B cell (primary cell): ENCODE measurements around the gene ADK. TPM values are rescaled to one million over a fixed set of nuclear protein-coding genes. Genes with fewer than 3 reads are reported as not detected.

Source experiments
- ATAC-seq: fragments of 200-7000 bp; cut with Tn5 transposase; one replicate; pipeline ENCODE4 v1.10.0; 2021; ENCODE audit warnings: low read depth, mild to moderate bottlenecking, moderate number of reproducible peaks, moderate library complexity
- CTCF ChIA-PET: fragments of 350-600 bp; sonication (Branson Sonifier 250); formaldehyde crosslinking; loops from one replicate; lab custom pipeline; 2021; ENCODE audit warnings: antibody characterized with exemption, inconsistent platforms; lab: Charles Lee
- POLR2A ChIA-PET: fragments of 350-600 bp; sonication (Branson Sonifier 250); formaldehyde crosslinking; loops from one replicate; lab custom pipeline; 2021; ENCODE audit warnings: antibody characterized with exemption; lab: Charles Lee
- DNase-seq: peaks from one replicate; pipeline ENCODE4 v3.0.0; 2013
- H2AFZ ChIP-seq: 2 replicates; pipeline ENCODE4 v1.6.1; 2012; ENCODE audit warnings: mild to moderate bottlenecking, low read depth, low read length; ENCODE audit not compliant: insufficient read depth, poor library complexity, severe bottlenecking
- H3K27ac ChIP-seq, 2 donors: 1 replicate in 1 of 2; 2 replicates in 1 of 2; pipeline ENCODE4 v1.5.1; 2012 to 2013; ENCODE audit warnings: low read length in 2 of 2, mild to moderate bottlenecking in 2 of 2, moderate library complexity in 1 of 2
- H3K27me3 ChIP-seq, 4 experiments: fragments of 200-600 bp in 1 of 4; sonication (generic) in 1 of 4; replicated peaks in 1 of 4; 1 replicate in 2 of 4; 2 replicates in 2 of 4; pipeline versions ENCODE4 v1.6.1 to v1.7.0; 2013 to 2016; ENCODE audit warnings: low read length in 3 of 4, mild to moderate bottlenecking in 2 of 4, mixed read lengths in 1 of 4, moderate library complexity in 1 of 4; ENCODE audit not compliant: insufficient read depth in 4 of 4, control insufficient read depth in 3 of 4; ENCODE audit errors: control extremely low read depth in 1 of 4
- H3K36me3 ChIP-seq, 2 experiments: replicated peaks in 1 of 2; 1 replicate in 1 of 2; 2 replicates in 1 of 2; pipeline versions ENCODE4 v1.6.1 to v1.7.1; 2013; ENCODE audit warnings: low read length in 1 of 2; ENCODE audit not compliant: insufficient read depth in 2 of 2, control insufficient read depth in 1 of 2; ENCODE audit errors: control extremely low read depth in 1 of 2, extremely low read depth in 1 of 2
- H3K4me1 ChIP-seq, 2 donors: fragments of 200-600 bp in 1 of 2; sonication (generic) in 1 of 2; 1 replicate in 1 of 2; 2 replicates in 1 of 2; pipeline versions ENCODE4 v1.5.1 to v1.6.1; 2013 to 2017; ENCODE audit warnings: low read length in 2 of 2; ENCODE audit not compliant: control insufficient read depth in 2 of 2, insufficient read depth in 2 of 2
- H3K4me2 ChIP-seq: replicated peaks from 2 replicates; pipeline ENCODE3; 2012; ENCODE audit warnings: mild to moderate bottlenecking, low read depth, low read length; ENCODE audit not compliant: poor library complexity, severe bottlenecking
- H3K4me3 ChIP-seq, 5 experiments: fragments of 200-600 bp in 1 of 5; sonication (generic) in 1 of 5; 1 replicate in 3 of 5; 2 replicates in 2 of 5; pipeline versions ENCODE4 v1.5.1 to v1.7.0; 2011 to 2016; ENCODE audit warnings: low read length in 4 of 5, mild to moderate bottlenecking in 4 of 5, low read depth in 2 of 5, control low read depth in 1 of 5, moderate library complexity in 1 of 5; ENCODE audit not compliant: insufficient read depth in 1 of 5; ENCODE audit errors: control extremely low read depth in 1 of 5, extremely low read depth in 1 of 5
- H3K79me2 ChIP-seq: fragments of 200-600 bp; sonication (generic); one replicate; pipeline ENCODE4 v1.6.0; 2016; ENCODE audit warnings: low read length; ENCODE audit not compliant: control insufficient read depth, insufficient read depth
- H3K9ac ChIP-seq: fragments of 200-600 bp; sonication (generic); 2 replicates; pipeline ENCODE4 v1.6.1; 2017; ENCODE audit warnings: mild to moderate bottlenecking, low read length, moderate library complexity
- H3K9me3 ChIP-seq, 3 donors: one replicate each; pipeline versions ENCODE4 v1.6.1 to v1.7.1; 2013; ENCODE audit warnings: low read length in 2 of 3; ENCODE audit not compliant: control insufficient read depth in 2 of 3, insufficient read depth in 1 of 3; ENCODE audit errors: control extremely low read depth in 1 of 3
- H4K20me1 ChIP-seq: 2 replicates; pipeline ENCODE4 v1.6.0; 2012; ENCODE audit warnings: mild to moderate bottlenecking, low read length; ENCODE audit not compliant: insufficient read depth, control insufficient read depth, poor library complexity, severe bottlenecking
- H3K27ac Mint-ChIP-seq: one replicate; pipeline ENCODE4 v1.8.0; 2021; ENCODE audit warnings: mixed read lengths
- H3K27me3 Mint-ChIP-seq: one replicate; pipeline ENCODE4 v1.8.0; 2021; ENCODE audit warnings: mixed read lengths
- H3K4me1 Mint-ChIP-seq: one replicate; pipeline ENCODE4 v1.8.0; 2021; ENCODE audit warnings: mixed read lengths
- H3K4me3 Mint-ChIP-seq: one replicate; pipeline ENCODE4 v1.8.0; 2021; ENCODE audit warnings: mixed read lengths
- H3K9me3 Mint-ChIP-seq: one replicate; pipeline ENCODE4 v1.8.0; 2022; ENCODE audit warnings: mixed read lengths; ENCODE audit not compliant: insufficient read depth
- CTCF ChIP-seq: fragments of 200-600 bp; IDR thresholded peaks from one replicate; pipeline ENCODE4 v1.8.0; 2022; ENCODE audit warnings: antibody characterized with exemption, mild to moderate bottlenecking
- EZH2 ChIP-seq: IDR thresholded peaks from 2 replicates; pipeline ENCODE4 v1.6.1; 2012; ENCODE audit warnings: borderline replicate concordance, low read depth, mild to moderate bottlenecking, moderate library complexity, low read length; ENCODE audit not compliant: insufficient read depth, poor library complexity, severe bottlenecking
- WGBS: methylation state at CpG from one replicate; pipeline ENCODE4 v1.1.5; 2013; ENCODE audit warnings: missing lambda C conversion rate; ENCODE audit not compliant: insufficient coverage; 5-methylcytosine and 5-hydroxymethylcytosine counted together
- intact Hi-C: fragments of 100-400 bp; cut with micrococcal nuclease; formaldehyde crosslinking; loops from one replicate; pipeline ENCODE4 v1.10.0; 2022
- polyA plus RNA-seq: library from polyadenylated mRNA; depleted of rRNA; stranded (reverse); fragments of >200 nt; gene quantifications from 2 replicates; pipeline ENCODE4 v1.2.3, GENCODE V29; 2012
- total RNA-seq, 2 donors: library from RNA; stranded (reverse); fragments of 120-200 nt in 1 of 2; gene quantifications; 1 replicate in 1 of 2; 2 replicates in 1 of 2; pipeline versions ENCODE4 v1.2.3 to v1.2.4, GENCODE V29; 2013 to 2022

ADK gene
- total and polyA plus RNA-seq, 2 donors (not counting 1 experiment from before 2014, with no cell fraction given): 37.2 to 52.6 TPM

- H3K9me3 ChIP-seq: no peaks in the 10 kb centered on the region
- no peak overlapping the region for H3K9ac ChIP-seq
- no peaks in the 10 kb centered on the region for H3K4me1 Mint-ChIP-seq
- no peak overlapping the region for H3K4me2 ChIP-seq
- H3K36me3 ChIP-seq: peaks cover 27 to 85% of the 10 kb centered on the region in 2 experiments
- no peak for ATAC-seq
- TF ChIP-seq CTCF: no peak
- TF ChIP-seq EZH2: no peak
- no peaks in the 10 kb centered on the region for H3K27me3 Mint-ChIP-seq
- WGBS: 100% methylated on average over 3 of the region's 3 CpGs
- no peaks in the 10 kb centered on the region for H4K20me1 ChIP-seq
- H3K27me3 ChIP-seq: no peaks in the 10 kb centered on the region
- ChIA-PET POLR2A (no interaction called here), CTCF (interaction anchor here (0.6 to 1.0 kb wide), 3 partner anchors 30 to 236 kb away, joined by 3 read pairs; no protein-coding TSS in a partner anchor)
- no peaks in the 10 kb centered on the region for H3K4me1 ChIP-seq
- intact Hi-C loops: no loop called here
- no peak for DNase-seq
- H2AFZ ChIP-seq: no peak overlapping the region
- peak overlapping the region in 1 of 2 donors; percentile 40 for H3K27ac ChIP-seq
- peaks cover 5% of the 10 kb centered on the region for H3K79me2 ChIP-seq
- no peaks in the 10 kb centered on the region for H3K9me3 Mint-ChIP-seq
- H3K27ac Mint-ChIP-seq: peak overlapping the region; percentile 16
- H3K4me3 ChIP-seq: no peak overlapping the region
- H3K4me3 Mint-ChIP-seq: no peak overlapping the region
These were observed 32.2 kb upstream of the ADK start for GRCh38 chr10:74118804-74119203.

GRCh38 chr10:74120911-74121310, 30.1 kb upstream of the ADK start:
- Histone ChIP-seq H3K27ac (no peak overlapping the region), H3K36me3 (peaks cover 17 to 82% of the 10 kb centered on the region in 2 experiments), H3K4me1 (no peaks in the 10 kb centered on the region), H3K27me3 (no peaks in the 10 kb centered on the region), H3K4me3 (no peak overlapping the region), H4K20me1 (no peaks in the 10 kb centered on the region), H3K9me3 (no peaks in the 10 kb centered on the region), H2AFZ (no peak overlapping the region), H3K4me2 (no peak overlapping the region), H3K9ac (no peak overlapping the region), H3K79me2 (no peaks in the 10 kb centered on the region)
- peak overlapping the region; percentile 16 for H3K27ac Mint-ChIP-seq
- POLR2A ChIA-PET: interaction anchor here (0.6 kb wide), 1 partner anchor 310 kb away, joined by 3 read pairs; no protein-coding TSS in a partner anchor
- DNase-seq (no peak), ATAC-seq (no peak)
- TF ChIP-seq CTCF: no peak
- TF ChIP-seq EZH2: no peak
- no peak overlapping the region for H3K4me3 Mint-ChIP-seq
- no peaks in the 10 kb centered on the region for H3K27me3 Mint-ChIP-seq
- intact Hi-C loops: no loop called here
- H3K9me3 Mint-ChIP-seq: no peaks in the 10 kb centered on the region
- WGBS: 100% methylated on average over 1 of the region's 1 CpG
- CTCF ChIA-PET: interaction anchor here (2.2 kb wide), 1 partner anchor 113 kb away, joined by 5 read pairs; no protein-coding TSS in a partner anchor
- H3K4me1 Mint-ChIP-seq: no peaks in the 10 kb centered on the region
